Renal pelvis (tissue), 4 donors: ENCODE measurements around the gene PNPLA6. TPM values are rescaled to one million over a fixed set of nuclear protein-coding genes. Genes with fewer than 3 reads are reported as not detected.
"Not testable (repeated sequence)": the region's sequence is repeated elsewhere in the genome, so short reads cannot be mapped to it uniquely, and the experiment has no call there.

Experiments
- DNase-seq: peaks from one replicate; pipeline ENCODE4 v3.0.0-alpha.2; 2013
- polyA plus RNA-seq, 3 donors: library from polyadenylated mRNA; unstranded; fragments of 120-200 nt; gene quantifications; one replicate each; pipeline ENCODE4 v1.2.1, GENCODE V29; 2013; ENCODE audit not compliant: insufficient read length in 3 of 3

The PNPLA6 gene
- polyA plus RNA-seq, 3 donors, result 42.2 to 46.0 (median 42.8) TPM

GRCh38 chr19:7529246-7529600, 6.3 kb upstream of the PNPLA6 start:
- no peak for DNase-seq

GRCh38 chr19:7529610-7530490, 5.7 kb upstream of the PNPLA6 start:
- no peak for DNase-seq

DNA sequence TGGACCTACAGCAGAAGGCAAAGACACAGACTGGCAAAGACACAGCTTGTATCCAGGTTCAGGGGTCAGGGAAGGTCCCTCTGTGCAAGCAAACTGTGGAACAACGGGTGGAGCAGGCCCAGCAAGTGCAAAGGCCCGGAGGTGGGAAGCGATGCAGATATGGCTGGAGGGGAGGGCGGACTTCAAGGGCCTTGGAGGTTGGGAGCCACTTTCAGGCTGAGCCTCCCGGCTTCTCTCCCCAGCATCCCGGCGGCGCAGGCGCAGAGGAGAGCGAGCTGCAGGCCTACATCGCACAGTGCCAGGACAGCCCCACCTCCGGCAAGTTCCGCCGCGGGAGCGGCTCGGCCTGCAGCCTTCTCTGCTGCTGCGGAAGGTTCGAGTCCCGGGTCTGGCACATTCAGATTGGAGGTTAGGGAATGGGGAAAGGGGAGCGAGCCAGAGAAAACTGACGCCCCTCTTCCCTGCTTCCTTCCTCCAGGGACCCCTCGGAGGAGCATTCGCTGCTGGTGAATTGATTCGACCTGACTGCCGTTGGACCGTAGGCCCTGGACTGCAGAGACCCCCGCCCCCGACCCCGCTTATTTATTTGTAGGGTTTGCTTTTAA, 2.1 kb upstream of the PNPLA6 start:
- no peak for DNase-seq

DNA sequence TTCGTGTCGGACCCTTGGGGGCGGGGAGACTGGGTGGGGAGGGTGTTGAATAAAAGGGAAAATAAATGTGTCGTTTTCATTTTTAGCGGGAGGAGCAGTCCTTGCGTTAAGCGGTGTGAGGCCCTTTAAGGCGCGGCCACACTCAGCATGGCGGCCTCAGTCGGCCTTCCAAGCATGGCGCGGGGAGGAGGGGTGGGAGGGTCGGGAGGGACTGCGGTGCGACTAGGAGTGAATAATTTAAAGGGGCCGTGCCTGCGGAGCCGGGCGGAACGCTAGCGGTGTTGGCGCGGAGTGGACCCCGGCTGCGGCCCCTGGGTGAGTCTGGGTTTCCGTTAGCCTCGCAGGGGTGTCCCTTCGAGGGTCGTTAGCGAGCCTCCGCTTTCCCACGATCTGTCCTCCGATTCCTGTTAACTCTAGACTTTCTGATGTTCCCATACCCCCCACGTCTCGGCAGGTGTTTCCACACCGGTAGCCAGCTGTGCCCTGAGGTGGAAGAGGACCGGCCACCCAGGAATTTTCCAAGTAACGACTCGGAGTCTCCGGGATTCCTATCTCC, 1.5 kb upstream of the PNPLA6 start:
- peak; percentile 91 for DNase-seq

DNA sequence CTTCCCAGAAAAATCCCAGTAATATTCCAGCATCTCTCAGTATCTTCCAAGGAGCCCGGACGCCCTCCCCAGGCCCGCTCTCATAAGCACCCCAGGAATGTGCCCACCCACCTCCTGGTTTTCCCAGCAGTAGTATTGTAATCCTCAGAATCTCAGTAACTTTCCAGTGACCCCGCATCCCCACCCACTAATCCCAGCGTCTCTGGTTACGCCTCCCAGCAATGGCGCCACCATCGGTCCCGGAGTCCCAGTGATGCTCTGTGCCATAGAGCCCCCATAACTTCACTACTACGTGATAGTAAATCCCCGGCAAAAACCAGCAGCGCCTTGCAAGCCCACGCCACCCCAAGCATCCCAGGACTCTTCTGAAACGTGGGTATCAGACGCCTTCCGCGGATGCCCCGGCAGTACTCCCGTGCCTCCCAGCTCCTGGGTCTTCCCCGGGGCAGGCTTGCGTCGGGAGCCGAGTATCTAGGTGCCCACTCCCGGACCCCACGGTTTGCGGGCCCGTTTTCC, 928 bp upstream of the PNPLA6 start:
- peak; percentile 79 for DNase-seq

DNA sequence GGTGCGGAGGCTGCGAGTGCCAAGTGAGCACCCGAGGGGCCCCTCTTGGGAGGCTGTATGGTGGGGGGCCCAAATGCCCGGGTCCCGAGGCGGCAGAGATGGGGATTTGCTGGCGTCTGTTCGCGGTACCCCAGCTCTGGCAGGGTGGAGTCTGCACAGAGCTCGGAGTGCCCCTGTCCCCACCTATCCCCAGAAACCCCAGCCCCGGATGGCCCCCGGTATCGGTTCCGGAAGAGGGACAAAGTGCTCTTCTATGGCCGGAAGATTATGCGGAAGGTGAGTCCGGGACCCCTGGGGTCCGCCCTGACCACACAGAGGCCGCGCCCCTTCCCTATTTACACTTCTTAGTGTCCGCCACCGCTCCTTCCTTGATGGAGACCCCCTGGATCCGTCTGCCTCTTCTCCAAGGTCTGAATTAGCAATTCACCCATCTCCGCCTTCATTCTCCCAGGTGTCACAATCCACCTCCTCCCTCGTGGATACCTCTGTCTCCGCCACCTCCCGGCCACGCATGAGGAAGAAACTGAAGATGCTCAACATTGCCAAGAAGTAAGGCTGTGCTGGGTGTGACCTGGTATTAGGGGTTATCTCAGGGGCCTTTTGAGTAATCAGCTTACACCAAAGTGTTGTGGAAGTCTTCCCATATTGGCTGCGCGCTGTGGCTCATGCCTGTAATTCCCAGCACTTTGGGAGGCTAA, 630 bp downstream of the PNPLA6 start:
- DNase-seq, result no peak

DNA sequence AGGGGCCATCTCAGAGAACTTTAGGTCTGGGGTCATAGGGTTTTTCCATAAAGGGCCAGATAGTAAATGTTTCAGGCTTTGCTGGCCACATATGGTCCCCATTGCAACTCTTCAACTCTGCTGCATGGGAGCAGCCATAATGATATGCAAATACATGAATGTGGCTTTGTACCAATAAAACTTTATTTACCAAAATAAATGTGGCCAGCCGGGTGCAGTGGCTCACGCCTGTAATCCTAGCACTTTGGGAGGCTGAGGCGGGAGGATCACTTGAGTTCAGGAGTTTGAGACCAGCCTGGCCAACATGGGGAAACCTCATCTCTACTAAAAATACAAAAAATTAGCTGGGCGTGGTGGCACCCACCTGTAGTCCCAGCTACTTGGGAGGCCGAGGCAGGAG, 3.5 kb downstream of the PNPLA6 start:
- not testable (repeated sequence) for DNase-seq

DNA sequence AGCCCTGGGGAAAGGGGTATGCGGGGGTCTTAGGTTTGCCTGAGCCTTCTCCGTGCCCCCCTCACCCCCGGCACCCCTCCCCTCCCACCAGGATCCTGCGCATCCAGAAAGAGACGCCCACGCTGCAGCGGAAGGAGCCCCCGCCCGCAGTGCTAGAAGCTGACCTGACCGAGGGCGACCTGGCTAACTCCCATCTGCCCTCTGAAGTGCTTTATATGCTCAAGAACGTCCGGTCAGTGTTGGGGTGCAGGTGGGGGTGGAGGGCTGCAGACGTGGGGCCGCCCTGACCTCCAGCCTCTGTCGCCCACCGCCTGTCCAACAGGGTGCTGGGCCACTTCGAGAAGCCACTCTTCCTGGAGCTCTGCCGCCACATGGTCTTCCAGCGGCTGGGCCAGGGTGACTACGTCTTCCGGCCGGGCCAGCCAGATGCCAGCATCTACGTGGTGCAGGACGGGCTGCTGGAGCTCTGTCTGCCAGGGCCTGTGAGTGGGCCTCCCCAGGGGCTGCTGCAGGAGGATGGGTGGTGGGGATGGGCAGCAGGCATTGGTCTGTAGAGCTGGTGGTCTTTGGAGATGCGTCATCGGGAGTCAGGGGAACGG, 4.4 kb downstream of the PNPLA6 start:
- no peak for DNase-seq

- DNase-seq, result no peak
Observed at GRCh38 chr19:7540761-7541474, 5.4 kb downstream of the PNPLA6 start.

GRCh38 chr19:7541475-7541824, 5.9 kb downstream of the PNPLA6 start:
- no peak for DNase-seq

DNA sequence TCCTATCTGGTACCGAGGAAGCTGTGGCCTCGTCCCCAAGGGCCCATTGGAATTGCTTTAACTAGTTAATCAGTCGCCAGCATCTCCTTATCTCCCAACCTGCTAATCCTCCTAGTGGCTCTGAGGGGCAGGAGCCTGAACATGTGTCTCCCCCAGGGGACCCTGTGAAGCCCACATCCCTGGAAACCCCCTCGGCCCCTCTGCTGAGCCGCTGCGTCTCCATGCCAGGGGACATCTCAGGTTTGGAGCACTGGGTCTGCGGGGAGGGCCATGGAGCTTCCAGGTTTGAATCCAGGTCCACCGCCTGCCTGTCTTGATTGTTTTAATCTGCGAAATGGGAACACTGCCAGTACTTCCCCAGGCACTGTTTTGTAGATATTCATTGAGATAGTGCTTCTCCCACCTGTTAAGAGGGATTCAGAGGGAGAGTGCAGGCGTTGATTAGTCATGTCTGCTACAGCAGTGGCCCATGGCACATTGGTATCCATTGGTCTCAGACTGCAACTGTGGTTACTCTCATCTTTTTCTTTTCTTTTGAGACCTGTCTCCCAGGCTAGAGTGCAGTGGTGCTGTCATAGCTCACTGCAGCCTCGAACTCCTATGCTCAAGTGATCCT, 6.4 kb downstream of the PNPLA6 start:
- DNase-seq, result no peak

GRCh38 chr19:7542556-7543348, 7.2 kb downstream of the PNPLA6 start:
- DNase-seq, result no peak

- no peak for DNase-seq
Observed at GRCh38 chr19:7544626-7545025, 9.1 kb downstream of the PNPLA6 start.

DNA sequence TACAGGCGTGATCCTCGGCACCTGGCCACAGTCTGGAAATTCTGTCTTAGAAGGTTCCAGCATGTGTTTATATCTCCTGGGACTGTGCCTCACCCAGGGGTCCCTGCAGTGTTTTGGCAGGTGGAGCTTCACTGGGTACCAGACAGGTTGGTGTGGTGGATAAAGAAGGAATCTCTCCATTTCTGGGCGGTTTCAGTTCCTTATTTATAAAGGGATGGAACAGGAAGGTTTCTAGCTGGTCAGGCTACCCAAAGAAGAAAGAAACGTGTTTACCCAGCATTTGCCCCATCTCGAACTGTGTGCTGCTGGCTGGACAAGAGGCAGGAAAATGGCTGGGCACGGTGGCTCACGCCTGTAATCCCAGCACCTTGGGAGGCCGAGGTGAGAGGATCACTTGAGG, 9.8 kb downstream of the PNPLA6 start:
- no peak for DNase-seq

DNA sequence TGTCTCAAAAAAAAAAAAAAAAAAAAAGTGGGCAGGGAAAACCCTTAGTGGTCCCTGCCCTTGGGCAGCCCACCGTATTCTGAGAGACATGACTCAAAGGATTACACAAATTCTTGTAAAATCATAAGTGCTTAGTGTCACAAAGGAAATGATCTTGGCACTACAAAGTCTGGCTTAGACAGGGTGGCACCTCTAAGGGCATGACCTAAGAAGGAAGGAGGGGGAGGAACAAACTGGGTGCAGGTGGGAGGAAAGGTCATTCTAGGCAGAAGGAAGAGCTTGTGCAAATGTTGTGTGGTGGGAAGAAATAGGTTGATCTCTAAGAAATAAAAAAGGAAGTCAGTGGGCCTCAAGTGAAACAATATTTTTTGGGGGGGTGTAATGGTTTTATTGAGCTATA, 10.4 kb downstream of the PNPLA6 start:
- DNase-seq, result no peak

DNA sequence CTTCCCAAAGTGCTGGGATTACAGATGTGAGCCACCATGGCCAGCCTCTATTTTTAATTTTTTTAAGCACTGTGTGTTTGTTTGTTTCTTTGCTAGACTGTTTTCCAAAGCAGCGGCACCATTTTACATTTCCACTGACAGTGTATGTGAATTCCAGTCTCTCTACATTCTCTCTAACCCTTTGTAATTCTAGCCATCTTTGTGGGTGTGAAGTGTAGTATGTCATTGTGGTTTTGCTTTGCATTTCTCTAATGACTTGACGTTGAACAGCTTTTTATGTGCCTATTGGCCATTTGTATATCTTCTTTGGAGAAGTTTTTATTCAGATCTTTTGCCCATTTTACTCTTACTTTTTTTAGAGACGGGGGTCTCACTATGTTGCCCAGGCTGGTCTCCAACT, 11.6 kb downstream of the PNPLA6 start:
- no peak for DNase-seq

- no peak for DNase-seq
Observed at GRCh38 chr19:7549429-7550148, 14.1 kb downstream of the PNPLA6 start.

DNA sequence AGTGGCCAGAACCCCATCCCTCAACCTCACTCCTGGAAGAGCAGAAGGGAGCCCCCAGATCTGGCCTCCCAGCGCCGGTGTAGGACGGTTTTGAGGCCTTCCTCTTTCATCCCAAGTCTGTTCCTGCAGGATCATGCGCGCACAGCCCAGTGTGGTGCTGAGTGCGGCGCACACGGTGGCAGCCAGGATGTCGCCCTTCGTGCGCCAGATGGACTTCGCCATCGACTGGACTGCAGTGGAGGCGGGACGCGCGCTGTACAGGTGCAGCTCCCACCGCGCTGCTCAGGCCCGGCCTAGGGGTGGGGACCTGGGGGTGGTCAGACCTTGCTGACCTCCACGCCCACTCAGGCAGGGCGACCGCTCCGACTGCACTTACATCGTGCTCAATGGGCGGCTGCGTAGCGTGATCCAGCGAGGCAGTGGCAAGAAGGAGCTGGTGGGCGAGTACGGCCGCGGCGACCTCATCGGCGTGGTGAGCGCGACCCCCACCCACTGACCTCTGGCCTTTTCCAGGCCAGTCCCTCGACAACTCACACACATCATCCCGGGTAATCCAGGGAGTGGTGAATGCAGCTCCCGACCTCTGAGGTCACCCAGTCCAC, 14.8 kb downstream of the PNPLA6 start:
- no peak for DNase-seq
